ENCODE data around the gene THOC5.
"Not testable (repeated sequence)": the region's sequence is repeated elsewhere in the genome, so short reads cannot be mapped to it uniquely, and the experiment has no call there.

THOC5 gene

DNA sequence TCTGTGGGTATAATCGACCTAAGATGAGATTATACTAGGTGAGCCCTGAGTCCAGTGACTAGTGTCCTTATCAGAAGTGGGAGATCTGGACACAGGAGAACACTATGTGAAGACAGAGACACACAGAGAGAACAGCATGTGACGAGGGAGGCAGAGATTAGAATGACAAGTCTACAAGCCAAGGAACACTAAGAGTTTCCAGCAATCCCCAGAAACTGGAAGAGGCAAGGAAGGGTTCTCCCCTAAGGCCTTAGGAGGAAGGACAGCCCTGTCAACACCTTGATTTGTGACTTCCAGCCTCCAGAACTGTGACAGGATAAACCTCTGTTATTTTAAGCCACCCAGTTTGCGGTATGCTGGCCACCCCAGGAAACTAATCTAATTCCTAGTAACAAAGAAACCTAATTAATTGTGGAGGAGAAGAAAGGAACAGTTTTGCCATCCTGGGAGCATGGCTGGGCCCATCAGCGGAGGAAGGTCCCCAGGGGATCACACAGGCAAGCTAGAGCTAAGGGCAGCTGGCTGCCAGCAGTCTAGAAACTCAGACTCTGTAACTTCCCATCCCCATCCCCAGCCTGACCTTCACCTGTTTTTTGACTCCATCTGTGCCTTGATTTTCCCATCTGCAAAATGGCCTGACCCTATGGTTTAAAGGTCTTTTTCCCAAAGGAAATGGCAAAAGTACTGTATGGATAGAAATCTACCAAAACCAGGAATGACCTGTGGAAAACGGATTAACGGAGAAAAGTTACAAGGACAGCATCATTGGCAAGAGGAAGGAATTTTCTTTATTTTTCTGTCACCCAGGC lies 10.3 kb upstream of the THOC5 start:
- no peak for DNase-seq (ENCODE audit: extremely low read depth in 1 of 2, low read depth in 1 of 2)

DNA sequence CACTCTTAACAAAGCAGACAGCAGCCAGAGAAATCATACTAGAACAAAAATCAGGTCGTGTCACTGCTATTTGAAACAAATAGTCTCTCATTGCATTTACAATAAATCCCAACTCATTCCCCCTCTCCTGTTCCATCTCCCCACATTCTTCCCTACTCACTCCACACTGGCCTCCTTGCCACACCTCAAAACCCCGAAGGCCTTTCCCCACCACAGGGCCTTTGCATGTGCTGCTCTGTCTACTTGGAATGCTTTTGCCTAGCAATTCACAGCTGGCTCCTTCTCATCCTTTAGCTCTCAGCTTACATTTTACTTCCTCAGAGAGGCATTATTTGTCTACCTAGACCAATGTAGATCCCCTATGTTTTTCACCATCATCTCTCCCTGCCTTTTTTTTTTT lies 6.3 kb upstream of the THOC5 start:
- DNase-seq (ENCODE audit: extremely low read depth in 1 of 2, low read depth in 1 of 2) = no peak

- DNase-seq (ENCODE audit: extremely low read depth in 1 of 2, low read depth in 1 of 2) = no peak
Observed at GRCh38 chr22:29559030-29559429, 5.5 kb upstream of the THOC5 start.

DNA sequence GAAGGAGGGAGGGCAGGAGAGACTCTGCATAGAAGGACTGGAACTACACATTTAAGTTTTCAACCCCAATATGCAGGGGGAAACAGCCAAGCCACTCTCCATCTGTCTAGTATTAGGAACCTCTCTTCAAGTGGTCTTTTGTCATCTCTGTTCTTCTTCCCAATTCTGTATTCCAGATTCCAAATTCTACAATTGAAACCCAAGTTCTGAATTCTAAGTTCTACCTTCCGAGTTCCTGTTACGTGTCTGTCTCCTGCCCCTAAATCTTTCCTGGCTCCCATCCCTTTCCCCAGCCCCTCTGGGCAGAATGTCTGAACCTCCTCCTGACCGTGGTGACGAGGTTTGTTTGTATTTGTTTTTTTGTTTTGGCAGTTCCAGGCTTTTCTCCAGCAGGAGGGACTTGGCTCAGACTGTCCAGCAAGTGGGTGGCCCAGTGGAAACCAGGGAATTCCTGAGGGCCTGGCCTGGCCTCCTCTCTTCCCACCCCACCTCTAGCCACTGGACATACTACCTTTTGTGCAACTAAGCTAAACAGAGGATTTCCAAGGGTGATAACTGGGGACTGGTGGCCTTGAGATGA lies 1.6 kb upstream of the THOC5 start:
- DNase-seq (ENCODE audit: extremely low read depth in 1 of 2, low read depth in 1 of 2) = no peak

DNA sequence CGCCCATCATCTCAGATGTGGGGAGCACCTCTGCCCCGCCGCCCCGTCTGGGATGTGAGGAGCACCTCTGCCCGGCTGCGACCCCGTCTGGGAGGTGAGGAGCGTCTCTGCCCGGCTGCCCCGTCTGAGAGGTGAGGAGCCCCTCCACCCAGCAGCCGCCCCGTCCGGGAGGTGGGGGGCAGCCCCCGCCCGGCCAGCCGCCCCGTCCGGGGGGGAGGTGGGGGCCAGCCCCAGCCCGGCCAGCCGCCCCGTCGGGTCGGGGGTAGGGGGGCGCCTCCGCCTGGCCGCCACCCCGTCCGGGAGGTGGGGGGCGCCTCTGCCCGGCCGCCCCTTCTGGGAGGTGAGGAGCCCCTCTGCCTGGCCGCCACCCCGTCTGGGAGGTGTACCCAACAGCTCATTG lies 1.2 kb downstream of the THOC5 start:
- not testable (repeated sequence) for DNase-seq (ENCODE audit: extremely low read depth in 1 of 2, low read depth in 1 of 2)

- no peak for DNase-seq (ENCODE audit: extremely low read depth in 1 of 2, low read depth in 1 of 2)
Observed at GRCh38 chr22:29550005-29550404, 3.6 kb downstream of the THOC5 start.

- DNase-seq (ENCODE audit: extremely low read depth in 1 of 2, low read depth in 1 of 2) = not testable (repeated sequence)
Observed at GRCh38 chr22:29545045-29545444, 8.5 kb downstream of the THOC5 start.

DNA sequence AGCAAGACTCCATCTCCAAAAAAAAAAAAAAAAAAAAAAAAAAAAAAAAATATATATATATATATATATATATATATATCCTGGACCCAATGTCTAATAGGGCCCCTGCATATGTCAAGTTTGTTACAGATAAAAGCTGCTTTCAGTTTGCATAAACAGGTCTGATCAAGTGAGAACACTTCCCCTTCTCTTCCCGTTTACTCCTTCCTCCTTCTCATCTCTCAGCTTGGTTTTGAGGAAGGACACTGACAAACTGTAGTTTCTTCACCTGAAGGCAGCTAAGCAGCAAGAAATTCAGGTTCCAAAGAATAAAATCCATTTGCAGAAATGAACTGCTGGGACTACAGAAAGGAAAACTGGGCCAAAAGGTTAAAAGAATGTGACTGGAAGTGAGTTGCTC lies 11.7 kb downstream of the THOC5 start:
- DNase-seq (ENCODE audit: extremely low read depth in 1 of 2, low read depth in 1 of 2) = no peak

DNA sequence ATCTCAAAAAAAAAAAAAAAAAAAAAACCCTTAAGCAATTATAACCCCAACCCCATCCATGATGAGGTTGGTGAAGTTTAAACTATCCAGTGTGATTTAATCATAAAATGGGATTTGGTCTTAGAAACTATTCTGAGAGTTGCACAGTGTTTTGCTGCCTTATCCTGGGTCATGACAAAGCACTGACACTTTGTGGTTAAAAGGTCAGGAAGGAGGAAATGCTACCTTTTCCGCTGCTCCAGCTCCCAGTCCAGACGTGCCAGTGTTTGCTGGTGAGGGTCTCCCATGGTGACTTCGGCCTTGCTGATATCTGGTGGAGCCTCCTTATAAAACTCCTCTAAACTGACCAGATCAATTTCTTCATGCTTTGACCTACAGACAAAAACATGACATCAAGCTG lies 14.5 kb downstream of the THOC5 start:
- DNase-seq (ENCODE audit: extremely low read depth in 1 of 2, low read depth in 1 of 2) = no peak

GRCh38 chr22:29536411-29536810 lies 17.1 kb downstream of the THOC5 start:
- no peak for DNase-seq (ENCODE audit: extremely low read depth in 1 of 2, low read depth in 1 of 2)

DNA sequence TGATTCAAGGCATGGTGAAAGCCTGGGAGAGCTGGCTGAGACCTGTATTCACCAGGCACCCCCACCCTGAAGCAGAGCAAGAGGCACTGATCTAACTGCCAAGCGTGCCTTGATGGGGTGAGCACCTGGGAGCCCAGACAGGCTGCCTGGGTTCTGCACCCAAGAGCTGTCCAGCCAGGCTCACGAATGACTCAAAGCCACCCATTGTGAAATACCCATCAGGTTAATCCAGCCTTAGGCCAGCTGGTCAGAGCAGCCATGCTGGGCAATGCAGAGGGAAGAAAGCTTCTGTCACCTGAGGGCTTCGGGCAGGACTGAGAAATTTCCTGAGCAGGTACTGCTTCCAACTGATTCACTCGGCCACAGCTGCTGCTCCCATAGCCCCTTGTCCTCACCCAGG lies 22.1 kb downstream of the THOC5 start:
- DNase-seq (ENCODE audit: extremely low read depth in 1 of 2, low read depth in 1 of 2) = no peak

- no peak for DNase-seq (ENCODE audit: extremely low read depth in 1 of 2, low read depth in 1 of 2)
Observed at GRCh38 chr22:29530716-29531115, 22.8 kb downstream of the THOC5 start.

DNA sequence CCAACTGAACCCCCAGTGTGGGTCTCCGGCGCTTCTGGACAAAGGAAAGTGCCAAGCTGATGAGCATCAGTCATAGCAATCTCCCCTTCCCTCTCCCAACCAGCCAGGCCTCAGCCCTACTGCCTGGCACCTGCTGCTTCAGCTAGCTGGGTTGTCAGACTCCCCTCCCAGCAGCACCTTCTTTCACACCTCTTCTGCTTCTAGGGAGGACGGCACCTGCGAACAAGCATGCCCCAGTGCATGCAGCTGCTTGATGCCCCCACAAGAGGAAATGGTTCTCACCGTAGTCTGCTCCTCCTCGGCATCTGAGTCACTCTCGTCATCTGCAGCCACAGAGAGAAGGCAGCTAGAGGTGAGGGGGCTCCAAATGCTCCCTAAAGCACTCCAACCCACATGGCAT lies 25.4 kb downstream of the THOC5 start:
- DNase-seq (ENCODE audit: extremely low read depth in 1 of 2, low read depth in 1 of 2) = no peak

DNA sequence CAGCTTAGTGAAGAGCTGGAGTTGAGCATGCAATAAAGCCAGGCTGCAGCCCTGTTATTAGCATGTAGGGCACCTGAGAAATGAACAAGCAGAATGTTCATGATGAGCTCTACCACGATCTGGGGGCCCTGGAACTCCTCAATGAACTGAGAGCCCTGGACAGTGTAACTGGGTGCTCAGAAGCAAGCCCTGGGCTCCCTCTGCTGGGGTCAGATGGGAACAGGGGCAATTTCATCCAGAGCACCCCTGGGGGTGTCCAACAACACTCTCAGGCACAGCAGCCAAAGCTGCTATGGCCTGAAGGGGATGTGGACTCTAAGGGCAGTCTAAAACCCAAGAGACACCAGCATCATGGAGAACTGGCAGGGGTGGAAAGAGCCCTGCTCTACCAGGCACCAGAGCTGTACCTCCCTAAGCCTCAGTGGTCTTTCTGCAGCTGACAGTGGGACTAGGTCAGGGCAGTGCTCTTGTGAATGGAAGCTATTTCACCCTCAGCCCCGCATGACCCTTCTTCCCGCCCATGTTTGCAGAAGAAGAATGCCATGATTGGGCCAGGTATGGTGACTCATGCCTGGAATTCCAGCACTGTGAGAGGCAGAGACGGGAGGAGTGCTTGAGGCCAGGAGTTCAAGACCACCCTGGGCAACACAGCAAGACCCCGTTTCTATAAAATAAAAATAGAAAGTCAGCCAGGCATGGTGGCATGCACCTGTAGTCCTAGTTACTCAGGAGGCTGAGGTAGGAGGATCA lies 28.9 kb downstream of the THOC5 start:
- peak; percentile 1 for DNase-seq (ENCODE audit: extremely low read depth in 1 of 2, low read depth in 1 of 2)

- no peak for DNase-seq (ENCODE audit: extremely low read depth in 1 of 2, low read depth in 1 of 2)
Observed at GRCh38 chr22:29523761-29524160, 29.8 kb downstream of the THOC5 start.

GRCh38 chr22:29521526-29521925 lies 32.0 kb downstream of the THOC5 start:
- DNase-seq (ENCODE audit: extremely low read depth in 1 of 2, low read depth in 1 of 2) = no peak

DNA sequence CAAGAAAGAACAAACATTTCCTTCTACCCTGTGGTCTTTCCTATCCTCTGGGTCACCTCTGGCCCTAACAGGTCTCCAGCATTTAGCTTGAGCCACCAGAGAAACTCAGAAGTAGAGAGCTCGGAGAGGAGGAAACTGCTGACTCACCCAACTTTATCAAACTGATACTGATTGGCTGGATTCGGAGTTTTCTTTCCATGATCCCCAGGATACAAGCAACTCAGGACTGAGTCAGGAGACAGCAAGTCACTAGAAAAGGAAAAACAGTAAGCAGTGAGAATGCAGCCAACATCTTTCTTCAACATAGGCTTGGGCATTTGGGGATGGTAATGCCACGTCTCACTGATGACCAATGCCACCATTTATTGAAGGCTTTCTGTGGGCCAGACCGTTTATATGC lies 32.7 kb downstream of the THOC5 start:
- DNase-seq (ENCODE audit: extremely low read depth in 1 of 2, low read depth in 1 of 2) = no peak

DNA sequence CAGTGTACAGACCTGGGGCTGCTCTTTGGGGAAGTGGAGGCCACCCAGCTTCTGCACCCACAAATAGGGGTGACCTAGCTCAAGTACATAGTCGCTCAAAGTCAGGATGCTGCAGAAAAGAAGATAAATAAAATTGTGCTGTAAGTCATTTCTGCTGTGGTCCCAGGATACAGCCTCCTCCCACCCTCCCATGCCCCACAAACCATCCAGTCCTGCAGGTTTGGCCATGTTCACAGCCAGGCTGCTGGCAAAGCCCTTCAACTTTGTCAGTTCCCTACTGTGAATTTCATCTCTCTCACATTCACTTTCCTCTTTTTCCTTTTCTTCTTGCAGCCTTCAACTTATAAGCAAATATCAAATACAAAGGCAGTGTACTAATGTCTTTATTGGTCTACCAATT lies 33.6 kb downstream of the THOC5 start:
- DNase-seq (ENCODE audit: extremely low read depth in 1 of 2, low read depth in 1 of 2) = no peak

DNA sequence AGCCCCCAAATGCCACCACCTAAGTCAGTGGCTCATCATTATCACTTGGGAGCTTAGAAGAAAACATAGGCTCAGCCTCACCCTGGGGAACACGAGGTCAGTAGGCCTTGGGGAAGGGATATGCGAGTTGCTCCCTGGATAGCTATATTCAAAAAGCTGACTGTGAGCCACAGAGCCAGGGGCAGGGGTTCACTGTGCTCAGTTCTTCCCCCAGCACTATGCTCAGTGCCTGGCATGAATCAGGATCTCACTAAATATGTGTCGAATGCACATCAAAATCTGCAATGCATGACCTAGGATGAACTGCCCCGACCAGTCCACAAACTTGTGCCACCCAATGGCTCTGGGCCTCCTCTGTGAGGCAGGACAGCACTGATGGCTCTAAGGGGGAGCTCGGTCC lies 35.1 kb downstream of the THOC5 start:
- DNase-seq (ENCODE audit: extremely low read depth in 1 of 2, low read depth in 1 of 2) = no peak

DNA sequence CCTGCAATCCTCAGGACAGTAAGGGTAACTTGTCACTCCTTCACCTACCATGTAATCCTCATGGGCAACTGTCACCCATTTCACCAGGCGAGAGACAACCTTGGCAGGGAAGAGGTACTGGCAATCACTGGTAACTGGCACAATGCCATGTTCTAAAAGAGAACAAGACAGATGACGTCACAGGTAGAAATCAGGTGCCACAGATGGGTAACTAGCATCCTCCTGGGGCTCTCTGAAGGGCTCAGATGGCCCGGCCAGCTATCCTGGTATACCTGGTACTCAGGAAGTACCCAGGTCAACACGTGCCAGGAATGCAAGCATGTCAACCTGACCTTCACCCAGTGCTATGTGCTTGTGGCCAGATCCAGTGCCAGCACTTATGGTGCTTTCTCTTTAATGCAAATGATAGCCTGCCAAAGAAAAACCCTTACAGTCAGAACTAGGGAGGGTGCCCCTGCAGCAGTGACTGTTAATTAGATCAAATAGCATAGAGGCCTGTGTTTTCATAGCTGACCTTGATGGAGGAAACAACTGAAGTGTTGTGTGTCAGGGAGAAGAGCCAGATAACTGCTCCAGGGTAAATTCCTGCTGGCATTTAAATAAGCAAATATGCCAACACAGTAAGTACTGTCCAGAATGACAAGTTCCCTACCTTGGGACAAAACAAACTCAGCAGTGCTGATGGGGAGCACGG lies 36.2 kb downstream of the THOC5 start:
- no peak for DNase-seq (ENCODE audit: extremely low read depth in 1 of 2, low read depth in 1 of 2)

GRCh38 chr22:29512031-29512430 lies 41.5 kb downstream of the THOC5 start:
- DNase-seq (ENCODE audit: extremely low read depth in 1 of 2, low read depth in 1 of 2) = no peak

All from activated CD8-positive, alpha-beta memory T cell treated with anti-CD3 and anti-CD28 coated beads for 1 hour (primary cell).